HepG2 (cell line): Measurements from ENCODE around the gene PLA1A. TPM values are rescaled to one million over a fixed set of nuclear protein-coding genes. Genes with fewer than 3 reads are reported as not detected.

Experiments
- ATAC-seq: fragments of 200-7000 bp; cut with Tn5 transposase; 3 replicates; pipeline ENCODE4 v1.9.1; 2020; ENCODE audit warnings: mild to moderate bottlenecking, moderate library complexity
- BruUV-seq: library from RNA; stranded (reverse); fragments of 400-500 nt; replicated peaks from 2 replicates; lab custom pipeline; 2021; lab: Mats Ljungman, UMichigan
- CTCF ChIA-PET: fragments of 300-600 bp; formaldehyde crosslinking; extraction: SDS; loops from one replicate; lab custom pipeline; 2021; ENCODE audit warnings: low total read pairs, inconsistent platforms, low intra/inter-chr PET ratio; lab: Yijun Ruan, JAX
- POLR2A ChIA-PET: fragments of 350-600 bp; sonication (Branson Sonifier 250); formaldehyde crosslinking; loops from one replicate; lab custom pipeline; 2020; ENCODE audit warnings: antibody characterized with exemption, inconsistent platforms; lab: Yijun Ruan, JAX
- DNase-seq: peaks from one replicate; pipeline ENCODE4 v3.0.0-alpha.2; 2015; ENCODE audit warnings: low spot score
- FAIRE-seq: peaks from 3 replicates; lab custom pipeline; 2011; peaks lifted over from hg19 to GRCh38; lab: Jason Lieb, UNC
- H2AFZ ChIP-seq: one replicate; pipeline ENCODE4 v1.6.1; 2011; ENCODE audit warnings: low read length, inconsistent platforms
- H3K27ac ChIP-seq: fragments of 300-600 bp; 3 replicates; pipeline ENCODE4 v1.8.0; 2011; ENCODE audit warnings: mixed run types, mild to moderate bottlenecking, mixed read lengths, low read length, inconsistent platforms; ENCODE audit not compliant: insufficient read depth; ENCODE audit errors: extremely low read length
- H3K27me3 ChIP-seq, 2 experiments: fragments of 200-600 bp in 1 of 2; 2 replicates in 1 of 2; 3 replicates in 1 of 2; pipeline versions ENCODE4 v1.6.0 to v1.8.0; 2011; ENCODE audit warnings: low read length in 2 of 2, mild to moderate bottlenecking in 2 of 2, moderate library complexity in 2 of 2, inconsistent platforms in 1 of 2; ENCODE audit not compliant: insufficient read depth in 2 of 2, control insufficient read depth in 1 of 2
- H3K36me3 ChIP-seq, 2 experiments: fragments of 200-600 bp in 1 of 2; replicated peaks in 1 of 2; 2 replicates in 1 of 2; 3 replicates in 1 of 2; pipeline versions ENCODE4 v1.5.1 to v1.8.0; 2011; ENCODE audit warnings: low read length in 2 of 2, inconsistent platforms in 1 of 2; ENCODE audit not compliant: insufficient read depth in 2 of 2, control insufficient read depth in 1 of 2
- H3K4me1 ChIP-seq: 2 replicates; pipeline ENCODE4 v1.5.1; 2012; ENCODE audit warnings: low read length, inconsistent platforms; ENCODE audit not compliant: insufficient read depth
- H3K4me2 ChIP-seq: 2 replicates; pipeline ENCODE4 v1.6.0; 2011; ENCODE audit warnings: low read depth, low read length, inconsistent platforms
- H3K4me3 ChIP-seq, 3 experiments: fragments of 200-600 bp in 1 of 3; sonication (generic), shearing (Covaris generic) in 1 of 3; replicated peaks in 1 of 3; 2 replicates each; pipeline ENCODE4 v1.5.1; 2011 to 2016; ENCODE audit warnings: low read length in 3 of 3, inconsistent platforms in 2 of 3, low read depth in 2 of 3, mild to moderate bottlenecking in 2 of 3, control low read depth in 1 of 3, mixed read lengths in 1 of 3; ENCODE audit not compliant: insufficient read depth in 1 of 3
- H3K79me2 ChIP-seq: one replicate; pipeline ENCODE4 v1.6.1; 2011; ENCODE audit warnings: low read length, inconsistent platforms; ENCODE audit not compliant: insufficient read depth
- H3K9ac ChIP-seq: 2 replicates; pipeline ENCODE4 v1.6.0; 2011; ENCODE audit warnings: mild to moderate bottlenecking, low read depth, low read length, inconsistent platforms; ENCODE audit not compliant: insufficient read depth
- H3K9me3 ChIP-seq: 2 replicates; pipeline ENCODE4 v1.5.1; 2012; ENCODE audit warnings: mild to moderate bottlenecking, low read length
- H4K20me1 ChIP-seq: 2 replicates; pipeline ENCODE4 v1.6.0; 2011; ENCODE audit warnings: inconsistent platforms, mild to moderate bottlenecking, low read length, moderate library complexity; ENCODE audit not compliant: insufficient read depth
- AGO1 ChIP-seq: fragments of 200-400 bp; formaldehyde crosslinking; IDR thresholded peaks from 2 replicates; pipeline ENCODE4 v1.6.1; 2017; ENCODE audit warnings: mild to moderate bottlenecking, low read depth, low read length, moderate library complexity; ENCODE audit not compliant: poor library complexity, severe bottlenecking
- ARID2 ChIP-seq: sonication (generic); formaldehyde crosslinking; IDR thresholded peaks from 2 replicates; pipeline ENCODE4 v1.8.1; 2022; ENCODE audit warnings: mild to moderate bottlenecking, missing genetic modification reagents, borderline replicate concordance
- ARNT2 ChIP-seq: sonication (generic); formaldehyde crosslinking; IDR thresholded peaks from 2 replicates; pipeline ENCODE4 v1.8.0; 2022; ENCODE audit warnings: mild to moderate bottlenecking, low read depth, missing genetic modification reagents, moderate library complexity
- BORCS8-MEF2B ChIP-seq: sonication (generic); formaldehyde crosslinking; IDR thresholded peaks from 2 replicates; pipeline ENCODE4 v1.8.0; 2022; ENCODE audit warnings: mild to moderate bottlenecking, missing genetic modification reagents
- CCAR2 ChIP-seq: fragments of 200-400 bp; formaldehyde crosslinking; optimal IDR thresholded peaks from 2 replicates; pipeline ENCODE3; 2018; ENCODE audit warnings: low read depth, mild to moderate bottlenecking, low read length, moderate library complexity
- GLI4 ChIP-seq: sonication (generic); formaldehyde crosslinking; IDR thresholded peaks from 2 replicates; pipeline ENCODE4 v1.5.1; 2020; ENCODE audit warnings: missing genetic modification reagents, mild to moderate bottlenecking, moderate library complexity, borderline replicate concordance
- HDAC6 ChIP-seq: fragments of 200-600 bp; sonication (generic); IDR thresholded peaks from 2 replicates; pipeline ENCODE4 v1.7.0; 2017; ENCODE audit warnings: mild to moderate bottlenecking, antibody characterized with exemption, low read length, low read depth
- HNRNPH1 ChIP-seq: fragments of 200-400 bp; formaldehyde crosslinking; optimal IDR thresholded peaks from 2 replicates; pipeline ENCODE3; 2017; ENCODE audit warnings: mild to moderate bottlenecking, low read depth, low read length
- KLF16 ChIP-seq, 2 experiments: sonication (generic) in 1 of 2; formaldehyde crosslinking in 1 of 2; IDR thresholded peaks; 2 replicates each; pipeline versions ENCODE4 v1.6.1 to v1.8.0; 2016 to 2023; ENCODE audit warnings: missing genetic modification reagents in 2 of 2, missing compliant biosample characterization in 1 of 2
- STAG1 ChIP-seq: sonication (generic); formaldehyde crosslinking; IDR thresholded peaks from 2 replicates; pipeline ENCODE4 v1.4.0; 2020; ENCODE audit warnings: missing genetic modification reagents
- YEATS2 ChIP-seq: sonication (generic); formaldehyde crosslinking; IDR thresholded peaks from 2 replicates; pipeline ENCODE4 v1.4.0; 2020; ENCODE audit warnings: missing genetic modification reagents, borderline replicate concordance
- ZNF207 ChIP-seq: fragments of 450-650 bp; IDR thresholded peaks from 2 replicates; pipeline ENCODE4 v1.6.1; 2016; ENCODE audit warnings: antibody characterized with exemption, borderline replicate concordance
- WGBS: methylation state at CpG from one replicate; pipeline ENCODE4 v1.1.6; 2017; ENCODE audit warnings: low lambda C conversion rate; 5-methylcytosine and 5-hydroxymethylcytosine counted together
- in situ Hi-C: cut with HindIII; loops from 2 replicates; pipeline ENCODE4 v1.10.0; 2017; ENCODE audit warnings: low pct_unique_long_range_greater_than_20kb; ENCODE audit not compliant: extremely low pct_ligation_motif_present
- intact Hi-C: fragments of 100-400 bp; cut with micrococcal nuclease; formaldehyde crosslinking; loops from one replicate; pipeline ENCODE4 v1.10.0; 2022; ENCODE audit not compliant: unreplicated experiment
- polyA plus RNA-seq, 8 experiments: library from polyadenylated mRNA; depleted of rRNA in 3 of 8; stranded (reverse) in 7 of 8; unstranded in 1 of 8; fragments of >200 nt; fragmentation: Illumina TruSeq in 4 of 8; extraction: Trizol in 4 of 8; gene quantifications; 2 replicates each; pipeline versions ENCODE4 v1.2.1 to v1.2.3, GENCODE V29; 2011 to 2016; ENCODE audit warnings: low read depth in 4 of 8, missing spikeins in 1 of 8, mixed read lengths in 1 of 8; ENCODE audit not compliant: insufficient read depth in 1 of 8
- total RNA-seq, 5 experiments: library from RNA; depleted of rRNA; stranded (reverse); fragments of >200 nt; fragmentation: Illumina TruSeq; extraction: Trizol; gene quantifications; 2 replicates each; pipeline ENCODE4 v1.2.3, GENCODE V29; 2016; ENCODE audit warnings: low read depth in 1 of 5
- TF ChIP-seq, protein P1 (sequence below): sonication (generic); formaldehyde crosslinking; IDR thresholded peaks from 2 replicates; pipeline ENCODE4 v1.8.1; 2023; ENCODE audit warnings: mild to moderate bottlenecking, moderate library complexity, missing genetic modification reagents
- TF ChIP-seq, protein P2 (sequence below): sonication (generic); formaldehyde crosslinking; IDR thresholded peaks from 2 replicates; pipeline ENCODE4 v1.5.0; 2020; ENCODE audit warnings: mild to moderate bottlenecking, missing genetic modification reagents

The PLA1A gene
- total and polyA plus RNA-seq, 2 of the 13 experiments (the other 11 are each of a cell fraction or from before 2014, with no cell fraction given): 0.11 to 0.18 TPM

DNA sequence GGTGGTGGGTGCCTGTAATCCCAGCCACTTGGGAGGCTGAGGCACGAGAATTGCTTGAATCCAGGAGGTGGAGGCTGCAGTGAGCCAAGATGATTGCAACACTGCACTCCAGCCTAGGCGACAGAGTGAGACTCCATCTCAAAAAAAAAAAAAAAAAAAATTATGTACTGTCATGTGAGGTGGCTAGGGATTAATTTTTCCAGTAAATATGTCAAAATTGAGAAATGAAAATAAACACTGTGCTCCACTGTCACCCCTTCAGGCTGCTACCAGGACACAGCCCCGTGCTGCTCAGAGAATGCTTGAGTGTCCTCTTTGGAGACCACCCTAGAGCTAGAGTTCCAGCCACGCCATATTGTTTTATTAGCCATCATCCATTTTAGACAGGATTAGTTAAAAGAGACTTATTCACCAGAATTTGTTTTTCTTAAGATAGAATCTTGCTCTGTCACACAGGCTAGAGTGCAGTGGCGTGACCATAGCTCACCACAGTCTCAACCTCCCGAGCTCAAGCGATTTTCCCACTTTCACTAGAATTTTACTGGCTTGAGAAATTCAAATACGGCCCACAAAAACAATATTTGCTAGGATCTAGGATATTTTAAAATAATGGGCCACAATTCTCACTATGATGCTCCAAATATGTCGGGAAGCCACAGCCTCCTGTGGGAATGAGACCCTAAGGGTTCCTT, 38.9 kb upstream of the PLA1A start:
- Histone ChIP-seq H3K36me3 (no peaks in the 10 kb centered on the region), H3K27ac (no peak overlapping the region), H2AFZ (no peak overlapping the region), H3K4me2 (no peak overlapping the region), H4K20me1 (no peaks in the 10 kb centered on the region), H3K27me3 (peaks cover 0 to 12% of the 10 kb centered on the region in 2 experiments; a peak in 2 of 5 replicates), H3K9ac (no peak overlapping the region), H3K9me3 (no peaks in the 10 kb centered on the region), H3K79me2 (no peaks in the 10 kb centered on the region), H3K4me3 (no peak overlapping the region), H3K4me1 (no peaks in the 10 kb centered on the region)
- intact Hi-C loops: no loop called here
- BruUV-seq: no TSS peak
- POLR2A ChIA-PET: no interaction called here
- DNase-seq: no peak
- TF ChIP-seq YEATS2 (CRISPR knock-in tag): no peak
- TF ChIP-seq HDAC6: no peak
- TF ChIP-seq ARID2 (CRISPR knock-in tag): no peak
- TF ChIP-seq HNRNPH1: no peak
- TF ChIP-seq KLF16 (CRISPR knock-in tag; IDR thresholded peaks at IDR 0.05): no peak
- TF ChIP-seq BORCS8-MEF2B (CRISPR knock-in tag): no peak
- TF ChIP-seq CCAR2: no peak
- WGBS: 44% methylated on average over 9 of the region's 9 CpGs
- ATAC-seq: no peak
- no peak for FAIRE-seq
- in situ Hi-C loops: no loop called here
- CTCF ChIA-PET: interaction anchor here (1.5 kb wide), 1 partner anchor 178 kb away, joined by 4 read pairs; no protein-coding TSS in a partner anchor

DNA sequence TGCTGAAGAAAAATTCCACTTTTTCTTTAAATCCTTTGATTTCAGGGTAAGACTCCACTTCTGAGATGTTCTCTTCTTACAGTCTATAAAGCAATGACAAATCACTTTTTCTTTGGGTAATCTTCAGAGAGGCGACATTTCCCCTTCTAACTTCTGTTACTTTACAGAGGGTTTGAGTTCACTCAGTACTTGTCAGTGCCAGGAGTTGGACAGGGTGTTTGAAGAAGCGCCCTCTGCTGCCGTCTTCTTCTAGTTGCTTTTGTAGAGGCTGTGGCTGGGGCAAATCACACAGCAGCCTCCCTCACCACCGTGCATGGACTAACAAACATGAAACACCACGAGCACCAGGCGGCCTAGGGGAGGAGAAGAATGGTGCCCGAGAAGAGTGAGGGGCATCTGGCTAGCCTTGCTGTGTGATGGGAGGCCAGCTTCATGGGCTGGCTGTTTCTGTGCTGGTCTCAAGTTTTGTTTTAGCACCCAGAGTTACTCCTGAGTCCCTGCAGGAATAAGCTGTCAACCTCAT, 38.2 kb upstream of the PLA1A start, which contains the start of gene CD80:
TSS of gene CD80 (minus strand) at position 174 of the 523 bp plus-strand sequence. CDS start 1,886 bp downstream, outside the sequence.
- peaks cover 0 to 7% of the 10 kb centered on the region in 2 experiments; a peak in 1 of 5 replicates for H3K27me3 ChIP-seq
- FAIRE-seq (peak; percentile 47), ATAC-seq (peak; percentile 100), DNase-seq (peak; percentile 45)
- intact Hi-C loops (no loop called here), in situ Hi-C loops (no loop called here)
- ChIA-PET CTCF (interaction anchor here (1.5 kb wide), 1 partner anchor 179 kb away, joined by 4 read pairs; no protein-coding TSS in a partner anchor), POLR2A (no interaction called here)
- H3K9ac ChIP-seq: no peak within 1 kb of the TSS
- 0% methylated on average over 5 of the region's 7 CpGs for WGBS
- no peak within 1 kb of the TSS for H3K4me3 ChIP-seq
- H3K79me2 ChIP-seq: no peaks in the 10 kb centered on the region
- H3K4me1 ChIP-seq: no peaks in the 10 kb centered on the region
- no TSS peak for BruUV-seq
- no peak within 1 kb of the TSS for H3K27ac ChIP-seq
- no peaks in the 10 kb centered on the region for H4K20me1 ChIP-seq
- H2AFZ ChIP-seq: no peak within 1 kb of the TSS
- no peaks in the 10 kb centered on the region for H3K36me3 ChIP-seq
- no peaks in the 10 kb centered on the region for H3K9me3 ChIP-seq
- peak within 1 kb of the TSS; percentile 42; the same call in 1 of the 2 replicates for H3K4me2 ChIP-seq
- TF ChIP-seq, protein P1, sequence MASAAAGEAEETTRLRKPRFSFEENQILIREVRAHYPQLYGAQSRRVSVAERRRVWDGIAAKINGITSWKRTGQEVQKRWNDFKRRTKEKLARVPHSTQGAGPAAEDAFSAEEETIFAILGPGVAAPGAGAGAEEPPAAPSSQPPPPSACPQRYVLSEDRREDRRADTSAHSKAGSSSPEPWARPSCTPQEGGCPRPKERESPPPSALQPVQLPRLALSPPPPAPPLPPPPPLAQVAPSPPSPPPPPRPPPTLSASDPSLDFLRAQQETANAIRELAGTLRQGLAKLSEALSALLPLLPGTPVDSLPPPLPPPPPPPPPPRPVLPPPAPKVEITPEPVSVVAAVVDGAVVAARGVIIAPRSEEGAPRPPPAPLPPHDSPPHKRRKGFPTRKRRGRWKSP (CRISPR knock-in tag): no peak
- no peak for TF ChIP-seq AGO1
- no peak for TF ChIP-seq ARNT2 (CRISPR knock-in tag)
- peak; percentile 63 for TF ChIP-seq STAG1 (CRISPR knock-in tag)
- TF ChIP-seq GLI4 (CRISPR knock-in tag): no peak
- no peak for TF ChIP-seq ZNF207
- TF ChIP-seq, protein P2, sequence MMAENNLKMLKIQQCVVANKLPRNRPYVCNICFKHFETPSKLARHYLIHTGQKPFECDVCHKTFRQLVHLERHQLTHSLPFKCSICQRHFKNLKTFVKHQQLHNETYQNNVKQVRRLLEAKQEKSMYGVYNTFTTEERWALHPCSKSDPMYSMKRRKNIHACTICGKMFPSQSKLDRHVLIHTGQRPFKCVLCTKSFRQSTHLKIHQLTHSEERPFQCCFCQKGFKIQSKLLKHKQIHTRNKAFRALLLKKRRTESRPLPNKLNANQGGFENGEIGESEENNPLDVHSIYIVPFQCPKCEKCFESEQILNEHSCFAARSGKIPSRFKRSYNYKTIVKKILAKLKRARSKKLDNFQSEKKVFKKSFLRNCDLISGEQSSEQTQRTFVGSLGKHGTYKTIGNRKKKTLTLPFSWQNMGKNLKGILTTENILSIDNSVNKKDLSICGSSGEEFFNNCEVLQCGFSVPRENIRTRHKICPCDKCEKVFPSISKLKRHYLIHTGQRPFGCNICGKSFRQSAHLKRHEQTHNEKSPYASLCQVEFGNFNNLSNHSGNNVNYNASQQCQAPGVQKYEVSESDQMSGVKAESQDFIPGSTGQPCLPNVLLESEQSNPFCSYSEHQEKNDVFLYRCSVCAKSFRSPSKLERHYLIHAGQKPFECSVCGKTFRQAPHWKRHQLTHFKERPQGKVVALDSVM (CRISPR knock-in tag): 0 out of 2 replicates have a peak, but pooled peaks have one; percentile 31
